Measurements from ENCODE around the gene EHF. TPM values are rescaled to one million over a fixed set of nuclear protein-coding genes. Genes with fewer than 3 reads are reported as not detected.

EHF gene
- total RNA-seq, 1 experiment from 2014 or later: 0.51 TPM

- ATAC-seq: no peak
- no peak for DNase-seq (ENCODE audit: low read depth, low spot score)
- Histone ChIP-seq H3K27ac (ENCODE audit: low read length) (peak overlapping the region; percentile 48; the same call in 1 of the 2 replicates), H3K9me3 (ENCODE audit: control insufficient read depth, insufficient read depth, low read depth, low read length) (0 out of 2 replicates have a peak, but pooled peaks cover under 1% of the 10 kb centered on the region), H3K4me1 (ENCODE audit: control insufficient read depth, insufficient read depth, low read length) (0 out of 2 replicates have a peak, but pooled peaks cover 3% of the 10 kb centered on the region), H3K4me3 (ENCODE audit: low read depth in 2 of 2, low read length in 2 of 2) (no peak overlapping the region), H3K27me3 (ENCODE audit: control insufficient read depth, insufficient read depth, low read length) (no peaks in the 10 kb centered on the region; the same call in 1 of the 2 replicates), H3K36me3 (ENCODE audit: control insufficient read depth, insufficient read depth, low read length) (no peaks in the 10 kb centered on the region)
- TF ChIP-seq, protein P1, sequence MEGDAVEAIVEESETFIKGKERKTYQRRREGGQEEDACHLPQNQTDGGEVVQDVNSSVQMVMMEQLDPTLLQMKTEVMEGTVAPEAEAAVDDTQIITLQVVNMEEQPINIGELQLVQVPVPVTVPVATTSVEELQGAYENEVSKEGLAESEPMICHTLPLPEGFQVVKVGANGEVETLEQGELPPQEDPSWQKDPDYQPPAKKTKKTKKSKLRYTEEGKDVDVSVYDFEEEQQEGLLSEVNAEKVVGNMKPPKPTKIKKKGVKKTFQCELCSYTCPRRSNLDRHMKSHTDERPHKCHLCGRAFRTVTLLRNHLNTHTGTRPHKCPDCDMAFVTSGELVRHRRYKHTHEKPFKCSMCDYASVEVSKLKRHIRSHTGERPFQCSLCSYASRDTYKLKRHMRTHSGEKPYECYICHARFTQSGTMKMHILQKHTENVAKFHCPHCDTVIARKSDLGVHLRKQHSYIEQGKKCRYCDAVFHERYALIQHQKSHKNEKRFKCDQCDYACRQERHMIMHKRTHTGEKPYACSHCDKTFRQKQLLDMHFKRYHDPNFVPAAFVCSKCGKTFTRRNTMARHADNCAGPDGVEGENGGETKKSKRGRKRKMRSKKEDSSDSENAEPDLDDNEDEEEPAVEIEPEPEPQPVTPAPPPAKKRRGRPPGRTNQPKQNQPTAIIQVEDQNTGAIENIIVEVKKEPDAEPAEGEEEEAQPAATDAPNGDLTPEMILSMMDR (IDR thresholded peaks at IDR 0.05): no peak
- TF ChIP-seq TCF7L2 (IDR thresholded peaks at IDR 0.05; ENCODE audit: low read depth, low read length) (no peak), SIN3A (IDR thresholded peaks at IDR 0.05; ENCODE audit: borderline replicate concordance, insufficient read depth, low read depth, low read length) (no peak), POLR2AphosphoS5 (IDR thresholded peaks at IDR 0.05; ENCODE audit: low read depth, low read length) (no peak)
- TF ChIP-seq, protein P2, sequence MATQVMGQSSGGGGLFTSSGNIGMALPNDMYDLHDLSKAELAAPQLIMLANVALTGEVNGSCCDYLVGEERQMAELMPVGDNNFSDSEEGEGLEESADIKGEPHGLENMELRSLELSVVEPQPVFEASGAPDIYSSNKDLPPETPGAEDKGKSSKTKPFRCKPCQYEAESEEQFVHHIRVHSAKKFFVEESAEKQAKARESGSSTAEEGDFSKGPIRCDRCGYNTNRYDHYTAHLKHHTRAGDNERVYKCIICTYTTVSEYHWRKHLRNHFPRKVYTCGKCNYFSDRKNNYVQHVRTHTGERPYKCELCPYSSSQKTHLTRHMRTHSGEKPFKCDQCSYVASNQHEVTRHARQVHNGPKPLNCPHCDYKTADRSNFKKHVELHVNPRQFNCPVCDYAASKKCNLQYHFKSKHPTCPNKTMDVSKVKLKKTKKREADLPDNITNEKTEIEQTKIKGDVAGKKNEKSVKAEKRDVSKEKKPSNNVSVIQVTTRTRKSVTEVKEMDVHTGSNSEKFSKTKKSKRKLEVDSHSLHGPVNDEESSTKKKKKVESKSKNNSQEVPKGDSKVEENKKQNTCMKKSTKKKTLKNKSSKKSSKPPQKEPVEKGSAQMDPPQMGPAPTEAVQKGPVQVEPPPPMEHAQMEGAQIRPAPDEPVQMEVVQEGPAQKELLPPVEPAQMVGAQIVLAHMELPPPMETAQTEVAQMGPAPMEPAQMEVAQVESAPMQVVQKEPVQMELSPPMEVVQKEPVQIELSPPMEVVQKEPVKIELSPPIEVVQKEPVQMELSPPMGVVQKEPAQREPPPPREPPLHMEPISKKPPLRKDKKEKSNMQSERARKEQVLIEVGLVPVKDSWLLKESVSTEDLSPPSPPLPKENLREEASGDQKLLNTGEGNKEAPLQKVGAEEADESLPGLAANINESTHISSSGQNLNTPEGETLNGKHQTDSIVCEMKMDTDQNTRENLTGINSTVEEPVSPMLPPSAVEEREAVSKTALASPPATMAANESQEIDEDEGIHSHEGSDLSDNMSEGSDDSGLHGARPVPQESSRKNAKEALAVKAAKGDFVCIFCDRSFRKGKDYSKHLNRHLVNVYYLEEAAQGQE (IDR thresholded peaks at IDR 0.05; ENCODE audit: insufficient read depth in 1 of 2, low read depth in 2 of 2, low read length in 1 of 2): no peak
- intact Hi-C loops (cut with micrococcal nuclease; ENCODE audit: unreplicated experiment) (loop anchor here (2.0 to 5.0 kb wide), 2 partner anchors 304 to 805 kb away; no protein-coding TSS in a partner anchor), in situ Hi-C loops (cut with HindIII; ENCODE audit: low pct_unique_long_range_greater_than_20kb, low sequenced_read_pairs) (no loop called here)
- no TSS peak for BruUV-seq (replicated peaks)
- ChIA-PET CTCF (interaction anchor here (0.6 to 1.9 kb wide), 3 partner anchors 111 to 311 kb away, joined by 4 to 9 read pairs (median 6); no protein-coding TSS in a partner anchor), POLR2A (no interaction called here)
Observed at GRCh38 chr11:34587282-34587677, 33.6 kb upstream of the EHF start.

DNA sequence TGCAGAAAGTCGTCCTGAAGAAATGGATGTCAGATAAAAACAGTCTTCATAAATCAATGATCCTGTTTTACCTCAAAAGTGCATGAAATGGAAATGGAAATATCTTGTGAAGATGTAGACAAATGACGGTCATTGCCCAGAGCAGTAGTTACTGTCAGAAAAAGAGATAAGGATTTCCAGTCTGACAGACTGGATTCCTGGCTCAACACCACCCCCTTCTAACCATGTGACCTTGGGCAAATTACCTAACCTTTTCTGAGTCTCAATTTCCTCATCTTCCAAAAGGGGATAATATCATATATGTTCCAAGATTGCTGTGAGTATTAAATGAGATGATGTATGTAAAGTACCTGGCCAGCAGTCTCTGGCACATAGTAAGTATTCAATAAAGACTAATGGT is 32.9 kb upstream of the EHF start:
- Histone ChIP-seq H3K36me3 (ENCODE audit: control insufficient read depth, insufficient read depth, low read length) (no peaks in the 10 kb centered on the region), H3K27ac (ENCODE audit: low read length) (no peak overlapping the region), H3K9me3 (ENCODE audit: control insufficient read depth, insufficient read depth, low read depth, low read length) (0 out of 2 replicates have a peak, but pooled peaks cover 4% of the 10 kb centered on the region), H3K4me1 (ENCODE audit: control insufficient read depth, insufficient read depth, low read length) (0 out of 2 replicates have a peak, but pooled peaks cover 3% of the 10 kb centered on the region), H3K4me3 (ENCODE audit: low read depth in 2 of 2, low read length in 2 of 2) (no peak overlapping the region), H3K27me3 (ENCODE audit: control insufficient read depth, insufficient read depth, low read length) (no peaks in the 10 kb centered on the region)
- TF ChIP-seq, protein P2 (IDR thresholded peaks at IDR 0.05; ENCODE audit: insufficient read depth in 1 of 2, low read depth in 2 of 2, low read length in 1 of 2): no peak
- TF ChIP-seq SIN3A (IDR thresholded peaks at IDR 0.05; ENCODE audit: borderline replicate concordance, insufficient read depth, low read depth, low read length) (no peak), TCF7L2 (IDR thresholded peaks at IDR 0.05; ENCODE audit: low read depth, low read length) (no peak), POLR2AphosphoS5 (IDR thresholded peaks at IDR 0.05; ENCODE audit: low read depth, low read length) (no peak)
- TF ChIP-seq, protein P1 (IDR thresholded peaks at IDR 0.05): no peak
- no TSS peak for BruUV-seq (replicated peaks)
- ChIA-PET CTCF (no interaction called here), POLR2A (no interaction called here)
- ATAC-seq: no peak
- in situ Hi-C loops (cut with HindIII; ENCODE audit: low pct_unique_long_range_greater_than_20kb, low sequenced_read_pairs) (no loop called here), intact Hi-C loops (cut with micrococcal nuclease; ENCODE audit: unreplicated experiment) (loop anchor here (5.0 kb wide), 1 partner anchor 804 kb away; no protein-coding TSS in a partner anchor)
- no peak for DNase-seq (ENCODE audit: low read depth, low spot score)
